Glutamatergic neuron (in vitro differentiated cells): Measurements from ENCODE around the gene NDUFS2. TPM values are rescaled to one million over a fixed set of nuclear protein-coding genes. Genes with fewer than 3 reads are reported as not detected.

Experiments used
- DNase-seq: peaks from one replicate; pipeline ENCODE4 v3.0.0; 2022
- H3K27ac Mint-ChIP-seq: one replicate; pipeline ENCODE4 v1.8.0; 2020; ENCODE audit warnings: mild to moderate bottlenecking, mixed read lengths, inconsistent platforms; ENCODE audit not compliant: unreplicated experiment
- H3K27me3 Mint-ChIP-seq: one replicate; pipeline ENCODE4 v1.8.0; 2020; ENCODE audit warnings: mild to moderate bottlenecking, moderate library complexity, mixed read lengths, inconsistent platforms; ENCODE audit not compliant: unreplicated experiment
- H3K36me3 Mint-ChIP-seq: one replicate; pipeline ENCODE4 v1.8.0; 2020; ENCODE audit warnings: mild to moderate bottlenecking, mixed read lengths, inconsistent platforms; ENCODE audit not compliant: unreplicated experiment
- H3K4me1 Mint-ChIP-seq: one replicate; pipeline ENCODE4 v1.8.0; 2020; ENCODE audit warnings: mild to moderate bottlenecking, low read depth, mixed read lengths, inconsistent platforms; ENCODE audit not compliant: unreplicated experiment
- H3K4me3 Mint-ChIP-seq: one replicate; pipeline ENCODE4 v1.8.0; 2020; ENCODE audit warnings: mild to moderate bottlenecking, mixed read lengths, inconsistent platforms; ENCODE audit not compliant: unreplicated experiment
- H3K9me3 Mint-ChIP-seq: one replicate; pipeline ENCODE4 v1.8.0; 2020; ENCODE audit warnings: mild to moderate bottlenecking, moderate library complexity, mixed read lengths, inconsistent platforms; ENCODE audit not compliant: unreplicated experiment
- total RNA-seq: library from RNA; stranded (reverse); fragmentation: NEBNext Ultra II Directional; extraction: Animal tissue kit (Norgen Biotek cat#: 25700); gene quantifications from one replicate; pipeline ENCODE4 v1.2.1, GENCODE V29; 2021; ENCODE audit not compliant: unreplicated experiment
- TF ChIP-seq, protein P1 (sequence below): fragments of 200-600 bp; sonication (generic); IDR thresholded peaks from one replicate; pipeline ENCODE4 v1.5.0; 2021; ENCODE audit not compliant: partially characterized antibody, unreplicated experiment

NDUFS2 gene
- total RNA-seq, 1 donor from 2014 or later, result 112 TPM

DNA sequence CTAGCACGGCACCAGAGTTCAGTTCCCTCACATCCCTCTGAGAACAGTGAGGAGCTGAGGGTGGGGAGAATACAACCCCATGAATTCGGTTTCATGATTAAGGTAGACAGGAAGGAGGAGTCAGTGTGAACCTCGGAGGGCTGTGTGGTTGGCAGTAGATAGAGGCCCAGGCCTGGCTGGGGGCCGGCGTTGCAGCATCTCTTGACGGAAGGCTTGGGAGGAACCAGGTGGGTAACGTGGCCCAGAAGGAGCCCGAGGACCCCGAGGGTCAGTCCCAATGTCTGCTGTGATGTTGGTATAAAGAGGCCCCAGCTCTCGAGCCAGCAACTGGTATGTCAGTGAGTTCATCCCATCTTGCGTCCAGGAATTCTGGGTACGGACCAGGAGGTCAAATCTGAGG is 30.5 kb upstream of the NDUFS2 start:
- Mint-ChIP-seq H3K27ac (no peak overlapping the region), H3K9me3 (peaks cover 8% of the 10 kb centered on the region), H3K36me3 (peaks cover 7% of the 10 kb centered on the region), H3K4me3 (no peak overlapping the region), H3K27me3 (peaks cover 7% of the 10 kb centered on the region), H3K4me1 (peaks cover 4% of the 10 kb centered on the region)
- no peak for DNase-seq
- TF ChIP-seq, protein P1, sequence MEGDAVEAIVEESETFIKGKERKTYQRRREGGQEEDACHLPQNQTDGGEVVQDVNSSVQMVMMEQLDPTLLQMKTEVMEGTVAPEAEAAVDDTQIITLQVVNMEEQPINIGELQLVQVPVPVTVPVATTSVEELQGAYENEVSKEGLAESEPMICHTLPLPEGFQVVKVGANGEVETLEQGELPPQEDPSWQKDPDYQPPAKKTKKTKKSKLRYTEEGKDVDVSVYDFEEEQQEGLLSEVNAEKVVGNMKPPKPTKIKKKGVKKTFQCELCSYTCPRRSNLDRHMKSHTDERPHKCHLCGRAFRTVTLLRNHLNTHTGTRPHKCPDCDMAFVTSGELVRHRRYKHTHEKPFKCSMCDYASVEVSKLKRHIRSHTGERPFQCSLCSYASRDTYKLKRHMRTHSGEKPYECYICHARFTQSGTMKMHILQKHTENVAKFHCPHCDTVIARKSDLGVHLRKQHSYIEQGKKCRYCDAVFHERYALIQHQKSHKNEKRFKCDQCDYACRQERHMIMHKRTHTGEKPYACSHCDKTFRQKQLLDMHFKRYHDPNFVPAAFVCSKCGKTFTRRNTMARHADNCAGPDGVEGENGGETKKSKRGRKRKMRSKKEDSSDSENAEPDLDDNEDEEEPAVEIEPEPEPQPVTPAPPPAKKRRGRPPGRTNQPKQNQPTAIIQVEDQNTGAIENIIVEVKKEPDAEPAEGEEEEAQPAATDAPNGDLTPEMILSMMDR, result no peak

DNA sequence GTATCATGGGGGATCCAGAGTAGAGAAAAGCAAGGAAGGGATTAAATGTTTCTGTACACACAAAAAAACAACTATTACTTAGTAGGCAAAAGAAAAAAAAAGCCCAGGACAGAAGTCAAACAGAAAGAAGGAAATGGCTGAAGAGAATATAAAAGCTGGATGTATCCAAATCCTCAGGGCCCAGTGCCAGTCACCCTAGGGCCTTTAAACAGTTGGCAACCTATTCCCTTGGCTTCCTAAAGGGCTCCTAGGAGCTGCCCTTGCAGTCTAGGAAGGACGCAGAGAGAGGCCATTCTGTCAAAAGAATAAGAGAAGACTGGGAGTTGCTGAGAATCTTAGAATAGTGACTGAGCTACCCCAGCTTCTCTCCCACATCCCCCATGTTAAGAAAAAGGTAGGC is 29.8 kb upstream of the NDUFS2 start:
- TF ChIP-seq, protein P1, result no peak
- Mint-ChIP-seq H3K9me3 (peaks cover 6% of the 10 kb centered on the region), H3K36me3 (peaks cover 7% of the 10 kb centered on the region), H3K27ac (no peak overlapping the region), H3K4me3 (no peak overlapping the region), H3K4me1 (no peaks in the 10 kb centered on the region), H3K27me3 (peaks cover 7% of the 10 kb centered on the region)
- DNase-seq, result no peak

DNA sequence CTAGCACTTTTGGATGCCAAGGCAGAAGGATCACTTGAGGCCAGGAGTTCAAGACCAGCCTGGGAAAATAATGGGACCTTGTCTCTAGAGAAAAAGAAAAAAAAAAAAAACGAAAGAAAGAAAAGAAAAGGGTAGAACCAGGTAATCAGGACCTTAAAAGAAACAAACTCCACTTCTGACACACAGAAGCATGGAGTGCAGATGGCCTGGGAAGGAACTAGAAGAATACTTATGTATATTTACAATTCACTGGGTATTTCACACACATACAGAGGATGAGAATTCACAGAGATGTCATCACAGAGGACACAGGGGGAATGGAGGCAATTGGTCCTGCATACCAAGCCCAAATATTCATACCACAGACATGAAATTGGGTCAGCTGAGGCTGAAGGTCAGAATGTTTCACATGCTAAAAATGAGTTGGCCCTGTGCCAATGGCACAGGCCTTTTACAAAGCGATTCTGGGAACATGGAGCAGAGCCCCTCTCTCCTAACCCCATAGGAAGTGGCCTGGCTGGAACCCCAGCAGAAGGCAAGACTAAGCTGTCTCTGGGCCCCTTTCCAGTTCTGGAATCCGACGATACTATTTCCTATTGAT is 29.3 kb upstream of the NDUFS2 start:
- TF ChIP-seq, protein P1, result no peak
- H3K4me1 Mint-ChIP-seq, result peaks cover 3% of the 10 kb centered on the region
- H3K36me3 Mint-ChIP-seq, result peaks cover 7% of the 10 kb centered on the region
- peaks cover 8% of the 10 kb centered on the region for H3K9me3 Mint-ChIP-seq
- no peak for DNase-seq
- H3K27ac Mint-ChIP-seq, result no peak overlapping the region
- H3K4me3 Mint-ChIP-seq, result no peak overlapping the region
- peaks cover 9% of the 10 kb centered on the region for H3K27me3 Mint-ChIP-seq

DNA sequence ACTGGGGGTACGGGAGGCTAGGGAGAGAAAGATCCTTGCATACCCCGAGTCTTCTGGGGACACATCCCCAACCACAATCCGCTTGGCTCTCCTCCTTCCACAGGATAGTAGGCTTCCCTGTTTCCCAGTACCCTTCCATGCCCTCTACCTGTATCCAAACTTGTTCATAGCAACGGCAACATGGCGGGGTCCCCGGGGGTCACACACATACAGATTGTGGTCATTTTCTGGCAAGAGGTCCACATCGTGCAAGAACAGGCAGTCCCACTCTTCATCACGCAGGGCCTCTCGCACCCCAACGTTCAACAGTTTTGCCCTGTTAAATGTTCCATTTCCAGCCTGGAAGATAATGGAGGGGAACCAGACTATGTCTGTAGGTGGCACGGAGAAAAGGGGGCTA is 28.5 kb upstream of the NDUFS2 start:
- peaks cover 14% of the 10 kb centered on the region for H3K27me3 Mint-ChIP-seq
- H3K36me3 Mint-ChIP-seq, result peaks cover 7% of the 10 kb centered on the region
- no peak overlapping the region for H3K27ac Mint-ChIP-seq
- TF ChIP-seq, protein P1, result no peak
- peaks cover 8% of the 10 kb centered on the region for H3K4me1 Mint-ChIP-seq
- no peak for DNase-seq
- H3K4me3 Mint-ChIP-seq, result no peak overlapping the region
- H3K9me3 Mint-ChIP-seq, result peaks cover 11% of the 10 kb centered on the region

DNA sequence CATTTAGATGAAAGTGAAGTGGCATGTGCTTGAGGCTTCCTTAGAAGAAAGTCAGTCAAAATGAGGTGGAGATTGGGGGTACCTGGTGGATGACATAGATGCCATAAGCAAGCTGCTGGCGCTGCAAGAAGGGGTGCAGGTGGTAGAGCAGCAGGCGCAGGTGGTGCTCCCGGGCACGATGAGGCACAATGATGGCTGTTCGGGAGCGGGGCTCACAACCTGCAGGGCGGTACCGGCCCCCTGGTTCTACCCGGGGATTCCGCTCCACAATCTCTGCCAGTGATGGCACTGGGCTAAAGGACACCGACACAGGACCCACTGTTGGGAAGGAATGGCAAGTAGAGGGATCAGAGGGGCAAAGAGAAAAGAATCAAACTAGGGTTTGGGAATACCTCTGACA is 27.3 kb upstream of the NDUFS2 start:
- Mint-ChIP-seq H3K27me3 (peaks cover 14% of the 10 kb centered on the region), H3K36me3 (peaks cover 7% of the 10 kb centered on the region), H3K4me3 (no peak overlapping the region)

More for the DNA sequence above, 27.3 kb upstream of the NDUFS2 start:
- DNase-seq, result no peak
- TF ChIP-seq, protein P1, result no peak
- peaks cover 8% of the 10 kb centered on the region for H3K4me1 Mint-ChIP-seq
- H3K27ac Mint-ChIP-seq, result no peak overlapping the region
- peaks cover 9% of the 10 kb centered on the region for H3K9me3 Mint-ChIP-seq
